ENCODE results near the gene SNRNP27. TPM values are rescaled to one million over a fixed set of nuclear protein-coding genes. Genes with fewer than 3 reads are reported as not detected.
A peak's percentile ranks its signal among the peaks of the same experiment; 100 is the strongest.

SNRNP27 gene
- total RNA-seq, 1 donor from 2014 or later: 38.7 TPM

- TF ChIP-seq, protein P1, sequence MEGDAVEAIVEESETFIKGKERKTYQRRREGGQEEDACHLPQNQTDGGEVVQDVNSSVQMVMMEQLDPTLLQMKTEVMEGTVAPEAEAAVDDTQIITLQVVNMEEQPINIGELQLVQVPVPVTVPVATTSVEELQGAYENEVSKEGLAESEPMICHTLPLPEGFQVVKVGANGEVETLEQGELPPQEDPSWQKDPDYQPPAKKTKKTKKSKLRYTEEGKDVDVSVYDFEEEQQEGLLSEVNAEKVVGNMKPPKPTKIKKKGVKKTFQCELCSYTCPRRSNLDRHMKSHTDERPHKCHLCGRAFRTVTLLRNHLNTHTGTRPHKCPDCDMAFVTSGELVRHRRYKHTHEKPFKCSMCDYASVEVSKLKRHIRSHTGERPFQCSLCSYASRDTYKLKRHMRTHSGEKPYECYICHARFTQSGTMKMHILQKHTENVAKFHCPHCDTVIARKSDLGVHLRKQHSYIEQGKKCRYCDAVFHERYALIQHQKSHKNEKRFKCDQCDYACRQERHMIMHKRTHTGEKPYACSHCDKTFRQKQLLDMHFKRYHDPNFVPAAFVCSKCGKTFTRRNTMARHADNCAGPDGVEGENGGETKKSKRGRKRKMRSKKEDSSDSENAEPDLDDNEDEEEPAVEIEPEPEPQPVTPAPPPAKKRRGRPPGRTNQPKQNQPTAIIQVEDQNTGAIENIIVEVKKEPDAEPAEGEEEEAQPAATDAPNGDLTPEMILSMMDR (IDR thresholded peaks at IDR 0.05): no peak
- ATAC-seq: peak; percentile 82 to 87
- Histone ChIP-seq H3K27me3 (ENCODE audit: low read depth) (no peaks in the 10 kb centered on the region), H3K36me3 (peaks cover 34% of the 10 kb centered on the region), H3K4me1 (peaks cover 48% of the 10 kb centered on the region), H3K4me3 (no peak overlapping the region), H3K9me3 (no peaks in the 10 kb centered on the region), H3K27ac (peak overlapping the region; percentile 39)
- DNase-seq: no peak
- intact Hi-C loops (cut with DNase I): no loop called here
Measured at GRCh38 chr2:69933254-69933828, 39.6 kb downstream of the SNRNP27 start.

- DNase-seq: no peak
- peaks cover 41% of the 10 kb centered on the region for H3K36me3 ChIP-seq
- intact Hi-C loops (cut with DNase I): no loop called here
Measured at GRCh38 chr2:69933839-69934613, 40.3 kb downstream of the SNRNP27 start.

DNA sequence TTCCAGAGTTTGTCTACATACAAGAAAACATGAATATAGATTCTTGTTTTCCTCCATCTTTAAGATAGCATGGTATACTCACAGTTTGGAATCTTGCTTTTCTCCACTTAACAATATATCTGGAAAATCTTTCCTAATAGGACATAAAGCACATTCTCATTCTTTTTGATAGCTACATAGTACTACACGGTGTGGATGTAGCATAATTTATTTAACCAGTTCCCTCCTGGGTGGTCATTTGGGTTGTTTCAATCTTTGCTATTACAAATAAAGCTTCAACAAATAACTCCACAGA lies 40.8 kb downstream of the SNRNP27 start:
- Histone ChIP-seq H3K4me1 (peaks cover 48% of the 10 kb centered on the region), H3K36me3 (peaks cover 47% of the 10 kb centered on the region), H3K27me3 (ENCODE audit: low read depth) (no peaks in the 10 kb centered on the region), H3K9me3 (no peaks in the 10 kb centered on the region), H3K27ac (peak overlapping the region; percentile 39), H3K4me3 (no peak overlapping the region)
- TF ChIP-seq, protein P1 (IDR thresholded peaks at IDR 0.05): no peak
- no peak for ATAC-seq
- intact Hi-C loops (cut with DNase I): no loop called here
- DNase-seq: no peak

More at GRCh38 chr2:69933839-69934613, 40.3 kb downstream of the SNRNP27 start:
- H3K27ac ChIP-seq: peak overlapping the region; percentile 39
- peaks cover 48% of the 10 kb centered on the region for H3K4me1 ChIP-seq
- H3K9me3 ChIP-seq: no peaks in the 10 kb centered on the region
- TF ChIP-seq, protein P1 (IDR thresholded peaks at IDR 0.05): no peak
- no peaks in the 10 kb centered on the region for H3K27me3 ChIP-seq (ENCODE audit: low read depth)
- H3K4me3 ChIP-seq: no peak overlapping the region
- ATAC-seq: peak; percentile 73 to 79

GRCh38 chr2:69935011-69935410 lies 41.3 kb downstream of the SNRNP27 start:
- TF ChIP-seq, protein P1 (IDR thresholded peaks at IDR 0.05): no peak
- H3K9me3 ChIP-seq: no peaks in the 10 kb centered on the region
- no peak for DNase-seq
- H3K36me3 ChIP-seq: peaks cover 51% of the 10 kb centered on the region
- peaks cover 48% of the 10 kb centered on the region for H3K4me1 ChIP-seq
- no peak for ATAC-seq
- H3K27me3 ChIP-seq (ENCODE audit: low read depth): no peaks in the 10 kb centered on the region
- no peak overlapping the region for H3K4me3 ChIP-seq
- H3K27ac ChIP-seq: no peak overlapping the region
- intact Hi-C loops (cut with DNase I): no loop called here

DNA sequence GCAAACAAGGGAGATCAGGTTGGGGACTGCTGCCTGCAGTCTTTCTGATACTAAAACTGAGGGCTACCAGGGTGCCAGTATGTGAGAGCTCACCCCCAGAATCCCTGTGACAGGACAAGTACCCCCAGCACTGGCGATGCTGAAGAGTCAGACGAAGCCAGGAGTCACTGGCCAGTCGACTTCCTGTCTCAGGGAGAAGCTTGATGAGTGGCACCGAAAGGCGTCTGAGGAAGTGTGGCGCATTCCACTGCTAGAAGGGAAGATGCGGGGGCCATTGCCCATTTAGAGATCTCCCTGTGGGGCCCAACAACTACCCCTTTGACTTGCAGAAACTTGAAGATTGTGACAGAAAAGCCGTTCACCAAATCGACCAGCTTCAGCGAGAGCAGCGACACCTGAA lies 43.1 kb downstream of the SNRNP27 start:
- Histone ChIP-seq H3K27ac (no peak overlapping the region), H3K27me3 (ENCODE audit: low read depth) (no peaks in the 10 kb centered on the region), H3K4me3 (no peak overlapping the region), H3K36me3 (peaks cover 69% of the 10 kb centered on the region), H3K4me1 (peaks cover 39% of the 10 kb centered on the region), H3K9me3 (no peaks in the 10 kb centered on the region)
- ATAC-seq: no peak
- intact Hi-C loops (cut with DNase I): no loop called here
- TF ChIP-seq, protein P1 (IDR thresholded peaks at IDR 0.05): no peak
- DNase-seq: no peak

Measured in lower lobe of right lung (tissue), 2 donors.